HCT116 (cell line): ENCODE measurements around the gene MAPK14.

ENCODE experiments used
- ATF3 ChIP-seq: IDR thresholded peaks from 2 replicates; pipeline ENCODE4 v1.6.1; 2012
- CTCF ChIP-seq, 3 experiments: fragments of 200-600 bp in 1 of 3; sonication (generic) in 1 of 3; IDR thresholded peaks in 2 of 3; conservative IDR thresholded peaks in 1 of 3; 2 replicates each; pipeline ENCODE4 v1.5.1; 2012 to 2017; ENCODE audit warnings: low read depth in 2 of 3, low read length in 2 of 3, antibody characterized with exemption in 1 of 3, borderline replicate concordance in 1 of 3, control low read depth in 1 of 3, mild to moderate bottlenecking in 1 of 3, mixed read lengths in 1 of 3, mixed run types in 1 of 3, moderate library complexity in 1 of 3; ENCODE audit not compliant: insufficient read depth in 1 of 3
- EGR1 ChIP-seq: IDR thresholded peaks from 2 replicates; pipeline ENCODE4 v1.6.1; 2012; ENCODE audit warnings: low read depth
- POLR2A ChIP-seq: IDR thresholded peaks from 2 replicates; pipeline ENCODE4 v1.7.0; 2011; ENCODE audit warnings: borderline replicate concordance; ENCODE audit not compliant: insufficient read depth, insufficient read length; ENCODE audit errors: extremely low read depth
- POLR2AphosphoS5 ChIP-seq: IDR thresholded peaks from 2 replicates; pipeline ENCODE4 v1.6.1; 2011; ENCODE audit warnings: mild to moderate bottlenecking, low read depth, low read length, moderate library complexity
- SRF ChIP-seq: IDR thresholded peaks from 2 replicates; pipeline ENCODE4 v1.6.1; 2012; ENCODE audit warnings: low read depth
- ZNF274 ChIP-seq: fragments of 200-500 bp; sonication (Bioruptor generic); IDR thresholded peaks from 2 replicates; pipeline ENCODE4 v1.6.1; 2014; ENCODE audit warnings: mild to moderate bottlenecking, low read depth, low read length, inconsistent platforms

- TF ChIP-seq POLR2AphosphoS5 (no peak), POLR2A (no peak), ZNF274 (no peak), CTCF (IDR thresholded peaks at IDR 0.05 in 2 of 3, conservative IDR thresholded peaks at IDR 0.05 in 1 of 3; ENCODE audit: borderline replicate concordance in 1 of 3, insufficient read depth in 1 of 3, low read depth in 2 of 3, low read length in 2 of 3) (no peak), EGR1 (no peak), ATF3 (no peak), SRF (no peak)
Measured at GRCh38 chr6:36114798-36115408, 87.3 kb downstream of the MAPK14 start.
